ENCODE measurements around the gene BUB1.

The BUB1 gene

GRCh38 chr2:110655701-110656100 lies 22.2 kb downstream of the BUB1 start:
- H3K4me3 ChIP-seq (ENCODE audit: low read length): no peak overlapping the region
- no peak for TF ChIP-seq CTCF (conservative IDR thresholded peaks at IDR 0.05; ENCODE audit: low read length)
- DNase-seq (ENCODE audit: low read depth): peak; percentile 61

DNA sequence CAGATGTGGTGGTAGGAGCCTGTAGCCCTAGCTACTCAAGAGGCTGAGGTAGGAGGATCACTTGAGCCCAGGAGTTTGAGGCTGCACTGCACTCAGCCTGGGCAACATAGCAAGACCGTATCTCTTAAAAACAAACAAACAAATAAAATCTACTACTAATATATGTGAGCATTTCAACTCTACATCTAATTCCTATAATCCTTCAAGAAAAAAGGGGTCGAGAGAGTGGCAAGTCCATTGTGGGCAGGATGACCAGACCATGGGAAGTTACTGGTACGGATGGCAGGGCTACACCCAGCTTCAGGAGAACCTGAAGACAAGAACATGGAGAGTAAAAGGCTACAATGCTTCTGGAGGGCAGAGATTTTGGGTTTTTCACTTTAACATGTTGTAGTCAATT lies 24.0 kb downstream of the BUB1 start:
- H3K4me3 ChIP-seq (ENCODE audit: low read length): no peak overlapping the region
- no peak for DNase-seq (ENCODE audit: low read depth)
- TF ChIP-seq CTCF (conservative IDR thresholded peaks at IDR 0.05; ENCODE audit: low read length): no peak

- TF ChIP-seq CTCF (conservative IDR thresholded peaks at IDR 0.05; ENCODE audit: low read length): no peak
- H3K4me3 ChIP-seq (ENCODE audit: low read length): no peak overlapping the region
- no peak for DNase-seq (ENCODE audit: low read depth)
These were observed 27.5 kb downstream of the BUB1 start for GRCh38 chr2:110650346-110650745.

DNA sequence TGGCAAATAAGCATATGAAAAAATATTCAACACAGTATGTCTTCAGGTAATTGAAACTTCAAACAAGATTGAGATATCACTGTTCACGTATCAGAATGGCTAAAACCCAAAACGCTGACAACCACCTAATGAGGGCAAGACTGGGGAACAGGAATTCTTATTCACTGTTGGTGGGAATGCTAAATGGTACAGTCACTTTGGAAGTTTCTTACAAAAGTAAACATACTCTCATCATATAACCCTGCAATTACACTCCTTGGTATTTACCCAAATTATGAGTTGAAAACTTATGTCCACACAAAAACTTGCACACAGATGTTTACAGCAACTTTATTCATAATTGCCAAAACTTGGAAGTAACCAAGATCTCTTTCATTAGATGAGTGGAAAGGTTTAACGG lies 30.1 kb downstream of the BUB1 start:
- no peak overlapping the region for H3K4me3 ChIP-seq (ENCODE audit: low read length)
- TF ChIP-seq CTCF (conservative IDR thresholded peaks at IDR 0.05; ENCODE audit: low read length): no peak
- DNase-seq (ENCODE audit: low read depth): no peak

DNA sequence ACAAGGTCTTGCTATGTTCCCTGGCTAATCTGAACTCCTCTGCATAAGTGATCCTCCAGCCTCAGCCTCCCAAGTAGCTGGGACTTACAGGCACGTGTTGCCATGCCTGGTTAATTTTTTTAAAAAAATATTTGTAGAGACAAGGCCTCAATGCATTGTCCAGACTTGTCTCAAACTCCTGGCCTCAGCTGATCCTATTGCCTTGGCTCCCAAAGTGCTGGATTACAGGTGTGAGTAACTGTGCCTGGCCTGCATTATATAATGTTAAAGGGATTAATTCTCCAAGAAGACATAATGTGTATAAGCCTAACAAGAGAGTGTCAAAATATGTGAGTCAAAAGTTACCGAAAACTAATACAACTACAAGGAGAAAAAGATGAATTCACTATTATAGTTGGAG lies 32.2 kb downstream of the BUB1 start:
- no peak for DNase-seq (ENCODE audit: low read depth)
- TF ChIP-seq CTCF (conservative IDR thresholded peaks at IDR 0.05; ENCODE audit: low read length): no peak
- no peak overlapping the region for H3K4me3 ChIP-seq (ENCODE audit: low read length)

DNA sequence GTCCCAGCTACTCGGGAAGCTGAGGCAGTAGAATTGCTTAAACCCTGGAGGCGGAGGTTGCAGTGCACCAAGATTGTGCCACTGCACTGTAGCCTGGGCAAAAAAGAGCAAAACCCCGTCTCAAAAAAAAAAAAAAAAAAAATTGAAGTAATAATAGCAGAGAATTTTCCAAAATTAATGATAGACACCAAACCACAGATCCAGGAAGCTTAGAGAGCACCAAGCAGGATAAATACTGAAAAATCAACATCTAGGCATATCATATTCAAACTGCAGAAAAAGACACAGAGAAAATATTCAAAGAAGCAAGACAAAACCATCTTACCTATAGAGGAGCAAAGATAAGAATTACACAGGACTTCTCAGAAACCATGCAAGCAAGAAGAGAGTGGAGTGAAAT lies 33.5 kb downstream of the BUB1 start:
- no peak for DNase-seq (ENCODE audit: low read depth)
- TF ChIP-seq CTCF (conservative IDR thresholded peaks at IDR 0.05; ENCODE audit: low read length): no peak
- H3K4me3 ChIP-seq (ENCODE audit: low read length): no peak overlapping the region

- H3K4me3 ChIP-seq (ENCODE audit: low read length): no peak overlapping the region
- no peak for DNase-seq (ENCODE audit: low read depth)
- TF ChIP-seq CTCF (conservative IDR thresholded peaks at IDR 0.05; ENCODE audit: low read length): no peak
These were observed 35.5 kb downstream of the BUB1 start for GRCh38 chr2:110642360-110642759.

Measured in AG10803 (cell line).